LHCN-M2 (cell line): Measurements from ENCODE around the gene ITGA1. TPM values are rescaled to one million over a fixed set of nuclear protein-coding genes. Genes with fewer than 3 reads are reported as not detected.

Source experiments
- DNase-seq: peaks from one replicate; pipeline ENCODE4 v3.0.0-alpha.2; 2012; ENCODE audit warnings: low read depth
- total RNA-seq: library from RNA; depleted of rRNA; stranded (reverse); fragments of >200 nt; gene quantifications from 2 replicates; pipeline ENCODE4 v1.2.3, GENCODE V29; 2014; rRNA removed

Gene ITGA1
- total RNA-seq, 1 experiment from 2014 or later = 4.3 TPM

DNA sequence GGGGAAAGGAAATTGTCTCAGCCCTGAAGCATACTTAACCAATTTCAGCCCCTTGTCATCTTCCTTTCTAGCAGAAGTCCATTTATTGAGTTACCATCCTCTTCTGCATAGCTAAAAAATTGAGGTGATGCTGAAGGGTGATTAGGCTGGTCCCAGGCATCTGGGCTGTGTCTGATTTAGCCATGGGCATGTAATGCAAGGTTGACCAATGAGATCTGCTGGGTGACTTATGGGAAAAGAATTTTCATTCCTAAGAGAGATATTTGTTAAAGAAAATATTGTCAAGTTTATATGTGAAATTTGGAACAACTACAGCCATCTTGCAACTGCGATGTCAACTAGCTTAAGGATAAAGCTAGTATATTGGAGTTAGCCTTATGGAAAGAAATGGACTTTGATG, 206.6 kb downstream of the ITGA1 start:
- no peak for DNase-seq

DNA sequence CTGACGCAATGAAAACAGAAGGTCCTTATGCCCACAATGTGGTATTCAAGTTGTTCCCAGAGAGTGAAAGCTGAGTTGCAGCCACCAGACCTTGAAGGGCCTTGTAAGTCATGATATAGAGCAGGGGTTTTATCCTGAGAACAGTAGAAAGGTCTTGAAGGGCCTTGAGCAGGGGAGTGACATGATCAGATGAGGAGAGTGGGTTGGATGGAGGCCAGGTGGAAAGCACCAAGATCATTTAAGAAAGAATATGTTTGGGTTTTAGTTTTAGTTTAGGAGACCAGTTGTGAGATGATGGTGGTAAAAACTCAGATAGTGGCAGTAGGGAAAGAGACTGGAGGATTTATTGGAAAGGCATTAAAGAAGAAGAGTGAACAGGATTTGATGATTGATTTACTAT, 207.4 kb downstream of the ITGA1 start:
- DNase-seq = no peak

DNA sequence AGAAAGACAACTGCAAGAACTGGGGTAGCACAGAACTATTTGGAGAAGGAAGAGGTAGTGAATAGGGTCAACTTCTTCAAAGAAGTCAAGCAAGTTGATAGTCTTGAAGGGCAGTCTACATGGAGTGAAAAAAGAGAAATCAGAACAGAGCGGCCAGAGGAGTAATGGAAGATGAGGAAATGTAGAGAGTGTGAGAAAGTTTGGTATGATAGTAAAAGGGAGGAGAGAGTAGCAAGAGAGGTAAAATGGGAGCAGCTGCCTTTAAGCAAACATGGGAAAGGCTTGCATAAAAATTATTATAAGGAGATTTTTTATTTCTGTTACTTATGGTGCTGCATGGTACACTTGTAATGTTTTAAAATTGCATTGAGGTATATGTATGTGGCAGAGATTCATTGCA, 208.2 kb downstream of the ITGA1 start:
- DNase-seq = no peak

DNA sequence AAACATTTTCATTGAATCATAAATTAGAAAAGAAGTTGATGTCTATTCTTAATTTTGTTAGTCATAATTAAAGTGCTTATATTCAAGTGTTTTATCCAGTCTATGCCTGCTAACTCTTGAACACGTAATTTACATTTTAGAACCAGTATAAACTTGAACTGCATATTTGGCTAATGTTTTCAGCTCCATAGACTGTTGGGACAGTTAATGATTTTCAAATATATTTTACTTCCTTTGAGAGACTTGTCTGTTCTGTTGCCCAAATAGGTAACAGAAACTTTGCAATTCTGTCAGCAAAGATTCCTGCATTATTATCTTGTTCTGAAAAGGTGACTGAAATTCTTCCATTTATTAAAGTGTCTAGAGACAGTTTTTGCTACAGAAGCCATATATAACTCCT, 209.3 kb downstream of the ITGA1 start:
- no peak for DNase-seq

DNA sequence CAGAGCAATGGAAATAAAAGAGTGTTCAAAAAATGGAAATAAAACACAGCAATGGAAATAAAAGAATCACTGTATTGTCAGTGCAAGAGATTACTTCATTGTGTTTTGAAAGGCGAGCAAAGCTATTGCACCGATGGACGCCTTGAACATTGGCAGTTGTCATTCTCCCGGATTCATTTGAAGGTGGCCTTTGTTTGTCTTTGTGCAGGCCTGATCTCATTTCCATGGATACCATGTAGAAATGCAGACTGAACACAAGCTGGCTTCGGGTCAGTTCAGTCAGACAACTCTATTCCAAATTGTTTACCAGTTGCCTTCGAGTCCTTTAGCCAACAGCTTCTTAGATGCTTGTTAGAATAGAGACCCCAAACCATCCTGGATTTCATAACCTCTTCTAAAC, 209.7 kb downstream of the ITGA1 start:
- no peak for DNase-seq

DNA sequence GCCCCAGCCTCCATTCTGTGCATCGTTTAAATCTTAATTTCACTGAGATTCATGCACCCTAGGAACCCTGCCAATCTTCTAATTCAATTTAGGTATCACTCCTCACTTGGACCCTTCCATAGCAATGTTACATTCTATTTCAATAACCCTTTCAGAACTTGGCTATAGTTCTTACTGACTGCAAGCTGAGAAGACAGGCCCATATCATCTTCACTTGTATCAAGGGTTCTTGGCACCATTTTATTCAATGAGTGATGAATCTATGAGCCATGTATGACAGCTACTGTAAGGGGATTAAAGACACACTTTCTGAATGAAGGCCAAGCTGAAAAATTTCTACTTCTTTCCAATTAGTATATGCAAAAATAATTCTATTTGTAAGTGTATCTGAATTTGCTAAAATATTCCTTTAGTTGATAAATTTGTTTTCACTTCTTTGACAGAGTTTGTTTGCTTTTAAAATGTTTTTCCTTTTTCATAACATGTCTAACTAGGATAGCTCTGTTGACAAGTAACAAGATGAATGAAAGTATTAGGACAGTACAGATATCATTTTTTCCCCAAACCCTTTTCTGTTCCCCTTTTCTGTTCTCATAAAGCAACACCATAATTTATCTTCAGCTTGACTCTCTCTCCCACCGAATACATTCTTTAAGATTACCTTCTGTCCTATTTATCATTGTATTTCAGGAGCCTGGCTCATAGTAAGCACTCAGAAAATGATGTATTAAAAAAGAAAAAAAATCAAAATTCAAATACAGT, 211.0 kb downstream of the ITGA1 start:
- no peak for DNase-seq

DNA sequence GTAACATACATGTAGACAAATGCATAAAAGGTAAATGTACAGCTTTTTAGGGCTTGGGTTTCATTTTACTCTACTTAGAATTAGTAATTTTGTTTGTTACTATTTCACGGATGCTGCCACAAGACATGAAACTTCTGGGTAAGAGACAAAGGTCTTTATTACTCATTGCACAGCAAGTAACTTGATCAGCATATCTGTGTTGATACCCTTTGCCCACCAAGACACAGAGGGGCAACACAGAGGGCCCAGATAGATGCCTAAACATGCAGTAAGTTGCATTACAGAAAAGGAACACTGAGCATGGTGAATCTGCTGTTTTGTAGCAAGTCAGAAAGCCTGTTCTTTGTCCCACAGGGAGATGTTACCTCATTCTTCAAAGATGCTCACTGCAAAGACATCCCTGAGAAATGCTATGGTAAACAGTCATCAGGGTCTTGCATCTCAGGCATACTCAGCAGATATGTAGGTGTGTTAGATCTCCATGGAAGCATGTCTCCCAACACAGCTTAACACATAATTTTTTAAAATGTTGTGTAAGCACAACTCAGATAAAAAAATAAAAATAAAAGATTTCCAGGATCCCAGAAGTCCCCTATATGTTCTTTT, 211.7 kb downstream of the ITGA1 start:
- peak; percentile 28 for DNase-seq

DNA sequence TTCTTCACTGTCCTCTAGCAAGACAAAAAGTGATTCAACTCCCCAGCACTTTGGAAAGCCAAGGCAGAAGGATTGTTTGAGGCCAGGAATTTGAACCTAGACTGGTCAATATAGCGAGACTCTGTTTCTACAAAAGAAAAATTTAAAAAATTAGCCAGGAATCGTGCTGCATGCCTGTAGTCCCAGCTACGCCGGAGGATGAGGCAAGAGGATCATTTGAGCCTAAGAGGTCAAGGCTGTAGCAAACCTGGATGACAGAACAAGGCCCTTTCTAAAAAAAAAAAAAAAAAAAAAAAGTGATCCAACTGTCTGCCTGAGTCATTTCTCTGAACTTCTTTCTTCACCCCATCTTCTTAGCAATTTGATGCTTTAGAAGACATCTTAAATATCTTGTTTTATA, 213.8 kb downstream of the ITGA1 start:
- no peak for DNase-seq

DNA sequence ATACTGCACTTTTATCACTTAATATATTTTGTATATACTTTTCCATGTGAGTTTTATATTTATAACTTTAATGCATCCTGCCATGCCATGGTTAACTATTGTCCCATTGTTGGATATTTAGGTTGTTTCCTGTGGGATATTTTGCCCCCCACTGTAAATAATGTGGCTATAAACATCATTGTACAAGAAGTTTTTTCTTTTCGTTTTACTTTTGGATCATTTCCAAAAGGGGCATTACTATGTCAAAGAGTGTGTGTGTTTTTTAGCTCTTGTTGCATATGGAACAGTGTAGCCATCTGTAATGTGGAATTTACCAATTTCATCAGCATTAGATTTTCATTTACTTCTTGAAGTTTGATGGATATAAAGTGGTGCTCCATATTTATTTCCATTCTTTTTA, 214.8 kb downstream of the ITGA1 start:
- DNase-seq = no peak

DNA sequence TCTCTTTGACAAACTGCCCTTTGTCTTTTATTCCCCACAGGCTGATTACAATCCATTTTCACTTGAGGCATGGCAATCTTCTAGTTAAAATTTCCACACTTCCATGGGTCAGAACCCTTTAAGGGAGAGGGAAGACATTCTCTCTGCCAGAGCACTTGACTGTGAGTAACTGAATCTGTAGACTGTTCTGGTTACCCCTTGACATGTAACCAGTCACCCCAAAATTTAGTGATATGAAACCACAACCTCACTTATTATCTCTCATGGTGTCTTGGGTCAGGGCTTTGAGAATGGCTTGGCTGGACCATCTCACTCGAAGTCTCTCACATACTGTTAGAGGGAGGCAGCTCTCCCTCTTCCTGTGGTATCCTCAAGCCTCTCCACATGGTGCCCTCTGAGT, 215.4 kb downstream of the ITGA1 start:
- DNase-seq = no peak

DNA sequence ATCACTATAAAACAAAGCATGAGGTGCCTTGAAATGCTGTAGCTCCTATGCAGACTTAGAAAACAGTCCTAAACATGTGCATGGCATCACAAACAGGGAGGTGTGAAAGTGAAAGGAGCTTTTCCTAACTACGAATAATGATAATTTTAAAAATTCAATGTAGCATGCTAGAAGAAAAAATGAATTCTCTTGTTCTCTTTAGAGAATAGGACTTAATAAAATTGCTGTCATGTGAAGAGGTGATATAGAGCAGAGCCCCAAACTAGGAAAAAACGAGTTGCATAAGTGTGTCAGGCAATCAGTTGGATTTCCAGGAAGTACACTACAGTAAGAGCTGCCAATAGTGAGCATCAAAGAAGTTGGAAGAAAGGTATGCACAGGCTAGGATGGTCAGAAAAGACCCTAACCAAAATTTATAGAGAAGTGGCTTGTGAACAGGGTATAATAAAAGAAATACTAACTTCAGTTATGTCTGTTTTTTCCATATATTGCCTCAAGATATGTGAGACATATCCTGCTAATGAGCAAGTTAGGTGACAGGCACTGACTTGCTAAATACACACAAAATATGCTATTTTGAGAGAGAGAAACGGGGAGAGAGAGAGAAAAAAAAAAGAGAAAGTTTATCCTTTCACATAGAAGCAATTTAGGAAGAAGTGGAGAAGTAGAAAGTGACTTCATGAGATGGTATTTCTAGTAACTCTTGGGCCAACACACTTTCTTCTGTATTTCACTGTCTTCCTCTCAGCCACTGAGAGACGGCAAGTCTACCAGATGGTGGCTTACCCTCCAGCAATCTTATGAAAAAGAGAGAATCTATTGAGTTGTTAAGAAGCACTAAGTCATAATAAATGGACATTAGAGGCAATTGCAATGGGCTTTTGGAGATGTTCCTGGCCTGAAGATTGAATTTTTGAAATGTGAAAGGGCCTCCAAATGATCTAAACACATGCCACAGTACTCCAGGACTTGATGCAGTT, 219.5 kb downstream of the ITGA1 start:
- DNase-seq = no peak

DNA sequence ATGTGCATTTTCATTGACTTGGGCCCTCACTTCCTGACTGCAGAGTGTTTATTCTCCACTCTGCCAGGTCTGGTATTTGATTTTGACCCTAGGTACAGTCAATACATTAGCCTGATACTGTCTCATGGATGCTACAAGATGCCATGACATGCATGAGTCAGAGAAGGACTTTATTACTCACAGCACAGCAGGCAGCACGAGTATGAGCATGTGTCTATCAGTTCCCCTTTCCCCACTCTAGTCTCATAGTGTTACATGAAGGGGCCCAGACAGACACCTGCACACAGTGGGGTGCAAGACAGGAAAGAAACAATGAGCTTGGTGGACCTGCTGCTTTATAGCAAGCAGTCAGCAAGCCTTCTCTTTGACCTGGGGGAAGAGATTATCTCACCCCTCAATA, 221.0 kb downstream of the ITGA1 start:
- peak; percentile 64 for DNase-seq

Other genes starting within 250 kb of the ITGA1 start
- 16.0 and 18.3 TPM in 2 replicates for gene PELO, start within 50 bp of the ITGA1 start, total RNA-seq
- 1.5 TPM in 2 replicates for gene ITGA2, start 201.4 kb downstream of the ITGA1 start, total RNA-seq